ENCODE data around the gene ZNHIT6.

GRCh38 chr1:85629532-85629920 is 78.7 kb downstream of the ZNHIT6 start:
- TF ChIP-seq RFX5 (IDR thresholded peaks at IDR 0.05; ENCODE audit: borderline replicate concordance, low read depth, low read length) (no peak), CTCF (IDR thresholded peaks at IDR 0.05; ENCODE audit: control extremely low read depth in 1 of 3, insufficient read depth in 1 of 3, low read depth in 1 of 3, low read length in 3 of 3) (no peak), CHD2 (IDR thresholded peaks at IDR 0.05; ENCODE audit: low read length) (no peak), EGR1 (IDR thresholded peaks at IDR 0.05; ENCODE audit: borderline replicate concordance, low read depth, low read length) (no peak), RAD21 (IDR thresholded peaks at IDR 0.05 in 1 of 2, conservative IDR thresholded peaks at IDR 0.05 in 1 of 2; ENCODE audit: low read depth in 2 of 2, low read length in 2 of 2) (no peak), KDM5A (IDR thresholded peaks at IDR 0.05; ENCODE audit: low read length) (no peak), CHD1 (IDR thresholded peaks at IDR 0.05; ENCODE audit: low read depth, low read length) (no peak), RNF2 (IDR thresholded peaks at IDR 0.05; ENCODE audit: borderline replicate concordance, low read depth, low read length, missing control alignments, poor library complexity, severe bottlenecking) (no peak), POLR2A (IDR thresholded peaks at IDR 0.05; ENCODE audit: control extremely low read depth in 1 of 2, low read depth in 2 of 2, low read length in 2 of 2) (no peak), CBX5 (IDR thresholded peaks at IDR 0.05; ENCODE audit: low read depth, low read length) (no peak)
